DND-41 (cell line): ENCODE results near the gene MAGI3.

Experiments used
- ATAC-seq: fragments of 200-7000 bp; cut with Tn5 transposase; 3 replicates; pipeline ENCODE4 v1.9.1; 2021; ENCODE audit warnings: low read depth; ENCODE audit not compliant: insufficient read depth
- DNase-seq: peaks from one replicate; pipeline ENCODE4 v3.0.0-alpha.2; 2020
- H2AFZ ChIP-seq: 2 replicates; pipeline ENCODE4 v1.6.0; 2012; ENCODE audit warnings: low read depth, low read length
- H3K27ac ChIP-seq: 2 replicates; pipeline ENCODE4 v1.5.1; 2012; ENCODE audit warnings: low read length, inconsistent platforms
- H3K27me3 ChIP-seq: fragments of 200-600 bp; sonication (generic); 2 replicates; pipeline ENCODE4 v1.6.0; 2012; ENCODE audit warnings: low read length, mild to moderate bottlenecking, inconsistent platforms; ENCODE audit not compliant: insufficient read depth, poor library complexity
- H3K36me3 ChIP-seq: 2 replicates; pipeline ENCODE4 v1.5.1; 2012; ENCODE audit warnings: low read length, inconsistent platforms; ENCODE audit not compliant: insufficient read depth
- H3K4me1 ChIP-seq: 2 replicates; pipeline ENCODE4 v1.5.1; 2012; ENCODE audit warnings: mild to moderate bottlenecking, low read length; ENCODE audit not compliant: insufficient read depth
- H3K4me2 ChIP-seq: 2 replicates; pipeline ENCODE4 v1.6.0; 2012; ENCODE audit warnings: mild to moderate bottlenecking, moderate library complexity, low read length, inconsistent platforms; ENCODE audit not compliant: insufficient read depth
- H3K4me3 ChIP-seq, 2 experiments: fragments of 200-600 bp in 1 of 2; shearing (Covaris generic) in 1 of 2; 2 replicates each; pipeline ENCODE4 v1.5.1; 2012 to 2016; ENCODE audit warnings: inconsistent platforms in 2 of 2, low read length in 2 of 2, mild to moderate bottlenecking in 2 of 2, low read depth in 1 of 2, moderate library complexity in 1 of 2
- H3K79me2 ChIP-seq: 2 replicates; pipeline ENCODE4 v1.6.0; 2012; ENCODE audit warnings: low read length, inconsistent platforms; ENCODE audit not compliant: insufficient read depth
- H3K9ac ChIP-seq: 2 replicates; pipeline ENCODE4 v1.6.0; 2012; ENCODE audit warnings: low read depth, mild to moderate bottlenecking, inconsistent platforms, low read length, moderate library complexity
- H3K9me3 ChIP-seq: 2 replicates; pipeline ENCODE4 v1.5.1; 2012; ENCODE audit warnings: low read length, moderate library complexity, mild to moderate bottlenecking, inconsistent platforms; ENCODE audit not compliant: insufficient read depth, severe bottlenecking
- H4K20me1 ChIP-seq: 2 replicates; pipeline ENCODE4 v1.6.0; 2012; ENCODE audit warnings: low read length; ENCODE audit not compliant: insufficient read depth
- EZH2 ChIP-seq: IDR thresholded peaks from 3 replicates; pipeline ENCODE4 v1.6.1; 2012; ENCODE audit warnings: borderline replicate concordance, low read depth, mild to moderate bottlenecking, moderate library complexity, low read length, inconsistent platforms; ENCODE audit not compliant: severe bottlenecking
- TF ChIP-seq, protein P1 (sequence below): IDR thresholded peaks from 2 replicates; pipeline ENCODE4 v1.5.1; 2012; ENCODE audit warnings: borderline replicate concordance, low read length, moderate library complexity, mild to moderate bottlenecking; ENCODE audit not compliant: poor library complexity, severe bottlenecking; ENCODE audit errors: extremely low read depth

MAGI3 gene

DNA sequence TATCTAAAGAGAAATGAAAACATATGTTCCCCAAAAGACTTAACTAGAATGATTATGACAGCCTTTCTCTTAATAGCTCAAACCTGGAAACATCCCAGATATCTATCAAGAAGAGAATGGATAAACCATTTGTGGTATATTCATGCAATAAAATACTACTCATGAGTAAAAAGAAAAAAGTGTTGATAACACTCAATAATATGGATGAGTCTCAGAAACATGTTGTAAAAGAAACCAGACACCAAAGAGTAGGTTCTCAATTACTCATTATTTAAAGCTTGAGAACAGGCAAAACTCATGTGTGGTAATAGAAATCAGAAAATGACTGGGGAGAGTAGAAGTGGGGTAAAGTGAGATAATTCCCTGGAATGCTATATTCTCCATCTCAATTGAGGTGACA lies 214.8 kb downstream of the MAGI3 start:
- Histone ChIP-seq H3K27ac (no peak overlapping the region), H3K9me3 (peaks cover 3% of the 10 kb centered on the region), H2AFZ (no peak overlapping the region), H3K4me1 (no peaks in the 10 kb centered on the region), H3K4me3 (no peak overlapping the region), H3K27me3 (no peaks in the 10 kb centered on the region), H4K20me1 (no peaks in the 10 kb centered on the region), H3K36me3 (no peaks in the 10 kb centered on the region), H3K9ac (no peak overlapping the region), H3K79me2 (no peaks in the 10 kb centered on the region), H3K4me2 (no peak overlapping the region)
- DNase-seq = no peak
- no peak for ATAC-seq
- TF ChIP-seq, protein P1, sequence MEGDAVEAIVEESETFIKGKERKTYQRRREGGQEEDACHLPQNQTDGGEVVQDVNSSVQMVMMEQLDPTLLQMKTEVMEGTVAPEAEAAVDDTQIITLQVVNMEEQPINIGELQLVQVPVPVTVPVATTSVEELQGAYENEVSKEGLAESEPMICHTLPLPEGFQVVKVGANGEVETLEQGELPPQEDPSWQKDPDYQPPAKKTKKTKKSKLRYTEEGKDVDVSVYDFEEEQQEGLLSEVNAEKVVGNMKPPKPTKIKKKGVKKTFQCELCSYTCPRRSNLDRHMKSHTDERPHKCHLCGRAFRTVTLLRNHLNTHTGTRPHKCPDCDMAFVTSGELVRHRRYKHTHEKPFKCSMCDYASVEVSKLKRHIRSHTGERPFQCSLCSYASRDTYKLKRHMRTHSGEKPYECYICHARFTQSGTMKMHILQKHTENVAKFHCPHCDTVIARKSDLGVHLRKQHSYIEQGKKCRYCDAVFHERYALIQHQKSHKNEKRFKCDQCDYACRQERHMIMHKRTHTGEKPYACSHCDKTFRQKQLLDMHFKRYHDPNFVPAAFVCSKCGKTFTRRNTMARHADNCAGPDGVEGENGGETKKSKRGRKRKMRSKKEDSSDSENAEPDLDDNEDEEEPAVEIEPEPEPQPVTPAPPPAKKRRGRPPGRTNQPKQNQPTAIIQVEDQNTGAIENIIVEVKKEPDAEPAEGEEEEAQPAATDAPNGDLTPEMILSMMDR = no peak
- no peak for TF ChIP-seq EZH2

DNA sequence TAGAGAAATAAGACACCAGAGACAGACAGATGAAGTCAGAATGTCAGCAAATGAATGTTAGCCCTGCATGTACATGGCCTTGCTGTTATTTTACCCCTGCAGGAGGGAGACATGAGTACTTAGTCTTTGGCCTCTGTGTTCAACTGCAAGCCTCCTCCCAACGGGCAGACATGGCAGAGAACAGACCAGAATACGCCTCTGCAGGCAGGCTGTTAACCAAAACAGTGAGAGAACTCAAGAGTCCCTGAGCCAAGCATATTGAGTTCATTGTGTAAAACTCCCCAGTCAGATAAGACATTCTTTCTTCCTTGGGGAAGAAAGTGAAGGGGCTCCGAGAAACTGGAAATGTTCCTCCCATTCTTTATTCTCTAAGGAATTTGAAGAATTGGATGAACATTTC lies 218.1 kb downstream of the MAGI3 start:
- H3K27me3 ChIP-seq = no peaks in the 10 kb centered on the region
- no peak overlapping the region for H3K4me2 ChIP-seq
- H3K9ac ChIP-seq = no peak overlapping the region
- no peaks in the 10 kb centered on the region for H3K36me3 ChIP-seq
- no peak overlapping the region for H2AFZ ChIP-seq
- no peaks in the 10 kb centered on the region for H3K79me2 ChIP-seq
- H3K9me3 ChIP-seq = no peaks in the 10 kb centered on the region
- H3K4me3 ChIP-seq = no peak overlapping the region
- no peak overlapping the region for H3K27ac ChIP-seq
- no peak for DNase-seq
- TF ChIP-seq, protein P1 = no peak
- no peak for TF ChIP-seq EZH2
- no peaks in the 10 kb centered on the region for H4K20me1 ChIP-seq
- H3K4me1 ChIP-seq = no peaks in the 10 kb centered on the region
- no peak for ATAC-seq

DNA sequence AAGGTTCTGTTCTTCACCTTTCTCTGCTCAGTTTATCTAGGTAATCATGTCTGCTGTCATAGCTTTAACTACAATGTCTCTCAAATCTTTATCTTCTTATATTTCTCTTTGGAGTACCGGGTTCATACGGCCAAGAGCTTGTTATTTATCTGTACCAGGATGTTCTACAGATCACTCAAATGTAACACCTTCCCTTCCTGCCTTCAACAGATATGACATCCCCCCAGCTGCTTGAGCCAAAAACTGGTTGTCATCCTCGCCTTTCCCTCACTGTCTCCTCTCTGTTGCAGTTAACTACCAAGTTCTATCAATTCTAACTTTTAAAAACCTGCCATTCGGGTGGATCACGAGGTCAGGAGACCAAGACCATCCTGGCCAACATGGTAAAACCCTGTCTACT lies 220.1 kb downstream of the MAGI3 start:
- DNase-seq (no peak), ATAC-seq (no peak)
- no peak overlapping the region for H3K27ac ChIP-seq
- no peaks in the 10 kb centered on the region for H3K9me3 ChIP-seq
- H3K79me2 ChIP-seq = no peaks in the 10 kb centered on the region
- no peak overlapping the region for H3K4me2 ChIP-seq
- H3K36me3 ChIP-seq = no peaks in the 10 kb centered on the region
- no peaks in the 10 kb centered on the region for H3K4me1 ChIP-seq
- H3K27me3 ChIP-seq = no peaks in the 10 kb centered on the region
- H3K9ac ChIP-seq = no peak overlapping the region
- H4K20me1 ChIP-seq = no peaks in the 10 kb centered on the region
- TF ChIP-seq, protein P1 = no peak
- no peak overlapping the region for H3K4me3 ChIP-seq
- H2AFZ ChIP-seq = no peak overlapping the region

DNA sequence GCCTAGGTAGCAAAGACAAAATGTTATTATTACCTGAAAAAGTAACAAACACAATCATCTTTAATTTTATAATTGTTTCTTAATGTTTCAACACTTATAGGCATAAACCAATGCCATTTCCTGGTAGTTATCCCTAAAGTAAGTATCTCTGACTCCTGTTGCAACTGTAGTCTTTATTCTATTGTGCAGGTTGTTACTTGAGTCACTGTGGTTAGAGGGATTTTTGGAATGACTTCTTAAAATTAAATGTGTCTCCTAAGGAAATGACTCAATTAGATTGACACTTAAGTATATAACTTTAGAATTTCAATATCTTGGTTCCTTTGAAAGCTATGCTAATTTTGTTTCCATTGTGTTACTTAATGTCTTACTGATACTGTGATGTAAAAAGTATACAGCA lies 225.1 kb downstream of the MAGI3 start:
- Histone ChIP-seq H3K79me2 (no peaks in the 10 kb centered on the region), H2AFZ (no peak overlapping the region), H4K20me1 (no peaks in the 10 kb centered on the region), H3K36me3 (peaks cover 2% of the 10 kb centered on the region; the same call in 1 of the 2 replicates), H3K9me3 (no peaks in the 10 kb centered on the region), H3K4me2 (no peak overlapping the region), H3K4me1 (no peaks in the 10 kb centered on the region), H3K27ac (no peak overlapping the region), H3K27me3 (no peaks in the 10 kb centered on the region), H3K9ac (no peak overlapping the region), H3K4me3 (no peak overlapping the region)
- ATAC-seq (no peak), DNase-seq (no peak)
- TF ChIP-seq, protein P1 = no peak
- TF ChIP-seq EZH2 = no peak
